ENCODE measurements around the gene OVCA2.

The OVCA2 gene

DNA sequence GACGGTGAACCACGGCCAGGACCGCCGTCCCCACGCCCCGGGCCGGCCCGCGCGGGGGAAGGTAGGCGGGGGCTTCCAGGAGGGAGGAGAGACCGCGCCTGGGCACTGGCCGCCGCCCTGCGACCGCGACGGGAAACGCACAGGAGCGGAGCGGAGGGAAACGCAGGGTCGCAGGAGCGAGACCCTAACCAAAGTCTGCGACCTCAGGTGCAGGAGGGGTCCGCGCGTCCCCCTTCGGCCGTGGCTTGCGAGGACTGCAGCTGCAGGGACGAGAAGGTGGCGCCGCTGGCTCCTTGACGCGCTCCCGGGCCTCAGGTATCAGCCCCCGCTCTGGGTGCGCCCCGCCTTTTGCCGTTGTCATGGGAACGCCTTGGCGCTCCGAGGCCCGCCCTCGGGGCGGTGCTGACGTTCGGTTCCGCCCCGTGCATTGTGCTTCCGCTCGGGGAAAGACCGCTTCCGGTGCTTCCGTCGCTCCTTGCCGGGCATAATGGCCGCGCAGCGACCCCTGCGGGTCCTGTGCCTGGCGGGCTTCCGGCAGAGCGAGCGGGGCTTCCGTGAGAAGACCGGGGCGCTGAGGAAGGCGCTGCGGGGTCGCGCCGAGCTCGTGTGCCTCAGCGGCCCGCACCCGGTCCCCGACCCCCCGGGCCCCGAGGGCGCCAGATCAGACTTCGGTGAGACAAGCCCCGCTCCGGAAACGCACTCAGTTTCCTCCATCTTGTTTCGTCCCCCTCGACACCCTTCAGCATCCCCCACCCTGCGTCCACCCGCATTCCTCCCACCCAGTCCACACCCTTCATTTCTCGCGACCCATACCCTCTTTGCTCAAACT is at the start of gene OVCA2 (continued):
- TF ChIP-seq, protein P1, sequence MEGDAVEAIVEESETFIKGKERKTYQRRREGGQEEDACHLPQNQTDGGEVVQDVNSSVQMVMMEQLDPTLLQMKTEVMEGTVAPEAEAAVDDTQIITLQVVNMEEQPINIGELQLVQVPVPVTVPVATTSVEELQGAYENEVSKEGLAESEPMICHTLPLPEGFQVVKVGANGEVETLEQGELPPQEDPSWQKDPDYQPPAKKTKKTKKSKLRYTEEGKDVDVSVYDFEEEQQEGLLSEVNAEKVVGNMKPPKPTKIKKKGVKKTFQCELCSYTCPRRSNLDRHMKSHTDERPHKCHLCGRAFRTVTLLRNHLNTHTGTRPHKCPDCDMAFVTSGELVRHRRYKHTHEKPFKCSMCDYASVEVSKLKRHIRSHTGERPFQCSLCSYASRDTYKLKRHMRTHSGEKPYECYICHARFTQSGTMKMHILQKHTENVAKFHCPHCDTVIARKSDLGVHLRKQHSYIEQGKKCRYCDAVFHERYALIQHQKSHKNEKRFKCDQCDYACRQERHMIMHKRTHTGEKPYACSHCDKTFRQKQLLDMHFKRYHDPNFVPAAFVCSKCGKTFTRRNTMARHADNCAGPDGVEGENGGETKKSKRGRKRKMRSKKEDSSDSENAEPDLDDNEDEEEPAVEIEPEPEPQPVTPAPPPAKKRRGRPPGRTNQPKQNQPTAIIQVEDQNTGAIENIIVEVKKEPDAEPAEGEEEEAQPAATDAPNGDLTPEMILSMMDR (tag by site-specific recombination; IDR thresholded peaks at IDR 0.05), result peak; percentile 88
- TF ChIP-seq ZNF391 (tag by site-specific recombination; IDR thresholded peaks at IDR 0.05; ENCODE audit: borderline replicate concordance, low read depth) (peak; percentile 42; the same call in 1 of the 2 replicates), ZNF184 (tag by site-specific recombination; IDR thresholded peaks at IDR 0.05) (0 out of 2 replicates have a peak, but pooled peaks have one; percentile 38), ZNF768 (tag by site-specific recombination; IDR thresholded peaks at IDR 0.05) (no peak; the same call in 1 of the 2 replicates), ZNF561 (tag by site-specific recombination; IDR thresholded peaks at IDR 0.05; ENCODE audit: borderline replicate concordance) (0 out of 2 replicates have a peak, but pooled peaks have one; percentile 92), GLI2 (tag by site-specific recombination; IDR thresholded peaks at IDR 0.05; ENCODE audit: borderline replicate concordance, low read depth) (no peak), ZNF112 (tag by site-specific recombination; IDR thresholded peaks at IDR 0.05) (no peak), SCRT2 (tag by site-specific recombination; IDR thresholded peaks at IDR 0.05) (no peak), GLIS2 (tag by site-specific recombination; IDR thresholded peaks at IDR 0.05) (peak; percentile 60), ZNF610 (tag by site-specific recombination; IDR thresholded peaks at IDR 0.05; ENCODE audit: borderline replicate concordance) (peak; percentile 84), OSR2 (tag by site-specific recombination; IDR thresholded peaks at IDR 0.05) (0 out of 2 replicates have a peak, but pooled peaks have one; percentile 20), ZNF701 (tag by site-specific recombination; IDR thresholded peaks at IDR 0.05) (no peak), ZBTB20 (tag by site-specific recombination; IDR thresholded peaks at IDR 0.05) (peak; percentile 89), ZNF544 (tag by site-specific recombination; IDR thresholded peaks at IDR 0.05) (no peak), GFI1B (tag by site-specific recombination; IDR thresholded peaks at IDR 0.05) (no peak)

DNA sequence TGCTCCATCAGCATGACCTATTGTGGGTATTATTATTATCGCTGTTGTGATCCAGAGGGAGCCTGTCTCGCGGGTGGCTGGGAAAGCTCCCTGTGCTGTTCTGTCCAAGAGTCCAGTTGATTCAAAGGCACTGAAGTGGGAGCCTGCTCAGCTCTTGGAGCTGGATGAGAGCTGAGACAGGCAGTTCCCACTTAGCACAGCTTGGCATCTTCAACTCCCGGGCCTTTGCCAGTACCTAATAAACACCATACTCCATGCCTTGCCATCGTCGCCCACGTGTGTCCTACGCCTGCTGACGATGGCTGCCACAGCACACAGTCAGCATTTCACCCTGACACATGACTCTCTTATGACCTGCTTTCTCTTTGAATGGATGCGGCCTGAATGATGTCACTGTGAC is 49.3 kb upstream of the OVCA2 start:
- CTCF ChIA-PET, result no interaction called here
- Histone ChIP-seq H3K9me3 (ENCODE audit: control insufficient read depth, insufficient read depth, low read depth, low read length) (no peaks in the 10 kb centered on the region), H3K4me1 (ENCODE audit: control insufficient read depth, insufficient read depth, low read length) (peaks cover 11% of the 10 kb centered on the region), H3K36me3 (ENCODE audit: control insufficient read depth in 2 of 2, insufficient read depth in 1 of 2, low read length in 2 of 2) (no peaks in the 10 kb centered on the region), H3K27ac (ENCODE audit: extremely low read depth, low read depth, low read length) (no peak overlapping the region), H3K4me3 (ENCODE audit: low read depth, low read length) (no peak overlapping the region)
- POLR2A ChIA-PET, result no interaction called here
- TF ChIP-seq ZNF24 (tag by site-specific recombination; IDR thresholded peaks at IDR 0.05) (no peak), ZFP3 (tag by site-specific recombination; IDR thresholded peaks at IDR 0.05; ENCODE audit: low read depth) (no peak), ZNF558 (tag by site-specific recombination; IDR thresholded peaks at IDR 0.05) (no peak), ZNF654 (tag by site-specific recombination; IDR thresholded peaks at IDR 0.05; ENCODE audit: low read depth) (no peak), ZNF391 (tag by site-specific recombination; IDR thresholded peaks at IDR 0.05; ENCODE audit: borderline replicate concordance, low read depth) (no peak), ZNF354C (tag by site-specific recombination; IDR thresholded peaks at IDR 0.05; ENCODE audit: borderline replicate concordance, low read depth) (no peak), ZNF561 (tag by site-specific recombination; IDR thresholded peaks at IDR 0.05; ENCODE audit: borderline replicate concordance) (no peak)
- TF ChIP-seq, protein P2, sequence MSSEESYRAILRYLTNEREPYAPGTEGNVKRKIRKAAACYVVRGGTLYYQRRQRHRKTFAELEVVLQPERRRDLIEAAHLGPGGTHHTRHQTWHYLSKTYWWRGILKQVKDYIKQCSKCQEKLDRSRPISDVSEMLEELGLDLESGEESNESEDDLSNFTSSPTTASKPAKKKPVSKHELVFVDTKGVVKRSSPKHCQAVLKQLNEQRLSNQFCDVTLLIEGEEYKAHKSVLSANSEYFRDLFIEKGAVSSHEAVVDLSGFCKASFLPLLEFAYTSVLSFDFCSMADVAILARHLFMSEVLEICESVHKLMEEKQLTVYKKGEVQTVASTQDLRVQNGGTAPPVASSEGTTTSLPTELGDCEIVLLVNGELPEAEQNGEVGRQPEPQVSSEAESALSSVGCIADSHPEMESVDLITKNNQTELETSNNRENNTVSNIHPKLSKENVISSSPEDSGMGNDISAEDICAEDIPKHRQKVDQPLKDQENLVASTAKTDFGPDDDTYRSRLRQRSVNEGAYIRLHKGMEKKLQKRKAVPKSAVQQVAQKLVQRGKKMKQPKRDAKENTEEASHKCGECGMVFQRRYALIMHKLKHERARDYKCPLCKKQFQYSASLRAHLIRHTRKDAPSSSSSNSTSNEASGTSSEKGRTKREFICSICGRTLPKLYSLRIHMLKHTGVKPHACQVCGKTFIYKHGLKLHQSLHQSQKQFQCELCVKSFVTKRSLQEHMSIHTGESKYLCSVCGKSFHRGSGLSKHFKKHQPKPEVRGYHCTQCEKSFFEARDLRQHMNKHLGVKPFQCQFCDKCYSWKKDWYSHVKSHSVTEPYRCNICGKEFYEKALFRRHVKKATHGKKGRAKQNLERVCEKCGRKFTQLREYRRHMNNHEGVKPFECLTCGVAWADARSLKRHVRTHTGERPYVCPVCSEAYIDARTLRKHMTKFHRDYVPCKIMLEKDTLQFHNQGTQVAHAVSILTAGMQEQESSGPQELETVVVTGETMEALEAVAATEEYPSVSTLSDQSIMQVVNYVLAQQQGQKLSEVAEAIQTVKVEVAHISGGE (tag by site-specific recombination; conservative IDR thresholded peaks at IDR 0.05; ENCODE audit: low read depth), result no peak
- TF ChIP-seq, protein P3, sequence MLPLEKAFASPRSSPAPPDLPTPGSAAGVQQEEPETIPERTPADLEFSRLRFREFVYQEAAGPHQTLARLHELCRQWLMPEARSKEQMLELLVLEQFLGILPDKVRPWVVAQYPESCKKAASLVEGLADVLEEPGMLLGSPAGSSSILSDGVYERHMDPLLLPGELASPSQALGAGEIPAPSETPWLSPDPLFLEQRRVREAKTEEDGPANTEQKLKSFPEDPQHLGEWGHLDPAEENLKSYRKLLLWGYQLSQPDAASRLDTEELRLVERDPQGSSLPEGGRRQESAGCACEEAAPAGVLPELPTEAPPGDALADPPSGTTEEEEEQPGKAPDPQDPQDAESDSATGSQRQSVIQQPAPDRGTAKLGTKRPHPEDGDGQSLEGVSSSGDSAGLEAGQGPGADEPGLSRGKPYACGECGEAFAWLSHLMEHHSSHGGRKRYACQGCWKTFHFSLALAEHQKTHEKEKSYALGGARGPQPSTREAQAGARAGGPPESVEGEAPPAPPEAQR (tag by site-specific recombination; IDR thresholded peaks at IDR 0.05), result no peak
- TF ChIP-seq, protein P4, sequence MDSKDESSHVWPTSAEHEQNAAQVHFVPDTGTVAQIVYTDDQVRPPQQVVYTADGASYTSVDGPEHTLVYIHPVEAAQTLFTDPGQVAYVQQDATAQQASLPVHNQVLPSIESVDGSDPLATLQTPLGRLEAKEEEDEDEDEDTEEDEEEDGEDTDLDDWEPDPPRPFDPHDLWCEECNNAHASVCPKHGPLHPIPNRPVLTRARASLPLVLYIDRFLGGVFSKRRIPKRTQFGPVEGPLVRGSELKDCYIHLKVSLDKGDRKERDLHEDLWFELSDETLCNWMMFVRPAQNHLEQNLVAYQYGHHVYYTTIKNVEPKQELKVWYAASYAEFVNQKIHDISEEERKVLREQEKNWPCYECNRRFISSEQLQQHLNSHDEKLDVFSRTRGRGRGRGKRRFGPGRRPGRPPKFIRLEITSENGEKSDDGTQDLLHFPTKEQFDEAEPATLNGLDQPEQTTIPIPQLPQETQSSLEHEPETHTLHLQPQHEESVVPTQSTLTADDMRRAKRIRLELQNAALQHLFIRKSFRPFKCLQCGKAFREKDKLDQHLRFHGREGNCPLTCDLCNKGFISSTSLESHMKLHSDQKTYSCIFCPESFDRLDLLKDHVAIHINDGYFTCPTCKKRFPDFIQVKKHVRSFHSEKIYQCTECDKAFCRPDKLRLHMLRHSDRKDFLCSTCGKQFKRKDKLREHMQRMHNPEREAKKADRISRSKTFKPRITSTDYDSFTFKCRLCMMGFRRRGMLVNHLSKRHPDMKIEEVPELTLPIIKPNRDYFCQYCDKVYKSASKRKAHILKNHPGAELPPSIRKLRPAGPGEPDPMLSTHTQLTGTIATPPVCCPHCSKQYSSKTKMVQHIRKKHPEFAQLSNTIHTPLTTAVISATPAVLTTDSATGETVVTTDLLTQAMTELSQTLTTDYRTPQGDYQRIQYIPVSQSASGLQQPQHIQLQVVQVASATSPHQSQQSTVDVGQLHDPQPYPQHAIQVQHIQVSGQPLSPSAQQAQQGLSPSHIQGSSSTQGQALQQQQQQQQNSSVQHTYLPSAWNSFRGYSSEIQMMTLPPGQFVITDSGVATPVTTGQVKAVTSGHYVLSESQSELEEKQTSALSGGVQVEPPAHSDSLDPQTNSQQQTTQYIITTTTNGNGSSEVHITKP (tag by site-specific recombination; IDR thresholded peaks at IDR 0.05), result no peak
- TF ChIP-seq, protein P5, sequence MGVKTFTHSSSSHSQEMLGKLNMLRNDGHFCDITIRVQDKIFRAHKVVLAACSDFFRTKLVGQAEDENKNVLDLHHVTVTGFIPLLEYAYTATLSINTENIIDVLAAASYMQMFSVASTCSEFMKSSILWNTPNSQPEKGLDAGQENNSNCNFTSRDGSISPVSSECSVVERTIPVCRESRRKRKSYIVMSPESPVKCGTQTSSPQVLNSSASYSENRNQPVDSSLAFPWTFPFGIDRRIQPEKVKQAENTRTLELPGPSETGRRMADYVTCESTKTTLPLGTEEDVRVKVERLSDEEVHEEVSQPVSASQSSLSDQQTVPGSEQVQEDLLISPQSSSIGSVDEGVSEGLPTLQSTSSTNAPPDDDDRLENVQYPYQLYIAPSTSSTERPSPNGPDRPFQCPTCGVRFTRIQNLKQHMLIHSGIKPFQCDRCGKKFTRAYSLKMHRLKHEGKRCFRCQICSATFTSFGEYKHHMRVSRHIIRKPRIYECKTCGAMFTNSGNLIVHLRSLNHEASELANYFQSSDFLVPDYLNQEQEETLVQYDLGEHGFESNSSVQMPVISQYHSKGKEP (tag by site-specific recombination; IDR thresholded peaks at IDR 0.05), result no peak
